ENCODE measurements around the gene HGD. TPM values are rescaled to one million over a fixed set of nuclear protein-coding genes. Genes with fewer than 3 reads are reported as not detected.

HGD gene
- total and polyA plus RNA-seq, 2 of the 13 experiments (the other 11 are each of a cell fraction or from before 2014, with no cell fraction given) = 265 to 398 TPM

- TF ChIP-seq MLX (CRISPR knock-in tag; IDR thresholded peaks at IDR 0.05) (0 out of 2 replicates have a peak, but pooled peaks have one; percentile 19), ETV6 (CRISPR knock-in tag; conservative IDR thresholded peaks at IDR 0.05) (no peak; the same call in 1 of the 2 replicates), ELF1 (CRISPR knock-in tag; IDR thresholded peaks at IDR 0.05) (peak; percentile 53; the same call in 1 of the 2 replicates), ZNF329 (CRISPR knock-in tag; IDR thresholded peaks at IDR 0.05; ENCODE audit: low read depth) (no peak), ZNF557 (CRISPR knock-in tag; IDR thresholded peaks at IDR 0.05) (0 out of 2 replicates have a peak, but pooled peaks have one; percentile 58), SALL2 (CRISPR knock-in tag; IDR thresholded peaks at IDR 0.05) (peak; percentile 53; the same call in 1 of the 2 replicates), FOXJ3 (CRISPR knock-in tag; IDR thresholded peaks at IDR 0.05; ENCODE audit: borderline replicate concordance) (no peak; the same call in 1 of the 2 replicates), HES4 (CRISPR knock-in tag; IDR thresholded peaks at IDR 0.05; ENCODE audit: borderline replicate concordance) (no peak), ATF7-NPFF (CRISPR knock-in tag; IDR thresholded peaks at IDR 0.05; ENCODE audit: low read depth) (no peak), SRSF4 (IDR thresholded peaks at IDR 0.05; ENCODE audit: low read depth, low read length, poor library complexity, severe bottlenecking) (no peak), NFKB2 (CRISPR knock-in tag; IDR thresholded peaks at IDR 0.05; ENCODE audit: borderline replicate concordance) (no peak), YEATS4 (CRISPR knock-in tag; IDR thresholded peaks at IDR 0.05; ENCODE audit: borderline replicate concordance) (no peak; the same call in 1 of the 2 replicates), ZMAT3 (CRISPR knock-in tag; conservative IDR thresholded peaks at IDR 0.05) (no peak), ZNF12 (CRISPR knock-in tag; IDR thresholded peaks at IDR 0.05) (no peak), PAXIP1 (CRISPR knock-in tag; conservative IDR thresholded peaks at IDR 0.05) (peak; percentile 85), ISL2 (CRISPR knock-in tag; IDR thresholded peaks at IDR 0.05) (peak; percentile 61; the same call in 1 of the 2 replicates), ZNF546 (CRISPR knock-in tag; conservative IDR thresholded peaks at IDR 0.05) (no peak), ZNF205 (CRISPR knock-in tag; IDR thresholded peaks at IDR 0.05) (peak; percentile 27; the same call in 1 of the 2 replicates), HNF4G (IDR thresholded peaks at IDR 0.05; ENCODE audit: borderline replicate concordance, low read depth, low read length) (no peak), HNF4G (CRISPR knock-in tag; IDR thresholded peaks at IDR 0.05; ENCODE audit: borderline replicate concordance, low read depth) (no peak)
- TF ChIP-seq, protein P1, sequence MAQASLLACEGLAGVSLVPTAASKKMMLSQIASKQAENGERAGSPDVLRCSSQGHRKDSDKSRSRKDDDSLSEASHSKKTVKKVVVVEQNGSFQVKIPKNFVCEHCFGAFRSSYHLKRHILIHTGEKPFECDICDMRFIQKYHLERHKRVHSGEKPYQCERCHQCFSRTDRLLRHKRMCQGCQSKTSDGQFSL (CRISPR knock-in tag; IDR thresholded peaks at IDR 0.05) = no peak
- TF ChIP-seq, protein P2, sequence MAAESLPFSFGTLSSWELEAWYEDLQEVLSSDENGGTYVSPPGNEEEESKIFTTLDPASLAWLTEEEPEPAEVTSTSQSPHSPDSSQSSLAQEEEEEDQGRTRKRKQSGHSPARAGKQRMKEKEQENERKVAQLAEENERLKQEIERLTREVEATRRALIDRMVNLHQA (CRISPR knock-in tag; IDR thresholded peaks at IDR 0.05) = no peak
Observed at GRCh38 chr3:120678331-120678947, 3.6 kb downstream of the HGD start (continued).

Data from HepG2 (cell line).